K562 (cell line): ENCODE results near the gene HSD17B1. TPM values are rescaled to one million over a fixed set of nuclear protein-coding genes. Genes with fewer than 3 reads are reported as not detected.

ENCODE experiments used
- ARID3B ChIP-seq: fragments of 250-450 bp; sonication (Bioruptor Pico); IDR thresholded peaks from 2 replicates; pipeline ENCODE4 v1.4.0; 2020; ENCODE audit warnings: borderline replicate concordance
- BACH1 ChIP-seq: fragments of 200-800 bp; sonication (Bioruptor generic); IDR thresholded peaks from 2 replicates; pipeline ENCODE4 v1.6.1; 2016; ENCODE audit warnings: missing genetic modification characterization, missing compliant biosample characterization
- BRD4 ChIP-seq: fragments of 200-600 bp; sonication (generic); IDR thresholded peaks from 2 replicates; pipeline ENCODE4 v1.6.1; 2017; ENCODE audit warnings: inconsistent platforms
- CREB1 ChIP-seq, 2 experiments: sonication (generic) in 1 of 2; formaldehyde crosslinking in 1 of 2; IDR thresholded peaks; 2 replicates each; pipeline versions ENCODE4 v1.6.1 to v1.8.0; 2012 to 2022; ENCODE audit warnings: inconsistent platforms in 1 of 2, mild to moderate bottlenecking in 1 of 2, missing genetic modification reagents in 1 of 2, moderate library complexity in 1 of 2
- HDGF ChIP-seq: fragments of 450-650 bp; IDR thresholded peaks from 2 replicates; pipeline ENCODE4 v1.6.1; 2016
- MYNN ChIP-seq, 2 experiments: sonication (generic); formaldehyde crosslinking in 1 of 2; IDR thresholded peaks; 2 replicates each; pipeline versions ENCODE4 v1.5.0 to v1.6.1; 2016 to 2020; ENCODE audit warnings: antibody characterized with exemption in 1 of 2, missing genetic modification reagents in 1 of 2
- POLR2AphosphoS2 ChIP-seq: IDR thresholded peaks from 2 replicates; pipeline ENCODE4 v1.6.1; 2012; ENCODE audit warnings: low read length, improper control_type of control experiment
- RAD51 ChIP-seq: fragments of 450-650 bp; IDR thresholded peaks from 2 replicates; pipeline ENCODE4 v1.7.1; 2016; ENCODE audit warnings: low read depth, mild to moderate bottlenecking, borderline replicate concordance
- SPI1 ChIP-seq: IDR thresholded peaks from 2 replicates; pipeline ENCODE4 v1.6.1; 2011; ENCODE audit warnings: low read depth, low read length, control low read depth, borderline replicate concordance
- XRCC5 ChIP-seq: fragments of 200-400 bp; formaldehyde crosslinking; IDR thresholded peaks from 2 replicates; pipeline ENCODE4 v1.6.1; 2017; ENCODE audit warnings: low read depth, mild to moderate bottlenecking, low read length
- polyA plus RNA-seq, 8 experiments: library from polyadenylated mRNA; depleted of rRNA in 4 of 8; stranded (reverse) in 5 of 8; unstranded in 3 of 8; fragments of >200 nt; fragmentation: Nextera tagmentation in 2 of 8; fragmentation: Illumina TruSeq in 1 of 8; extraction: Ambion mirVana in 2 of 8; extraction: Trizol in 1 of 8; gene quantifications; 2 replicates each; pipeline versions ENCODE4 v1.2.1 to v1.2.3, GENCODE V29; 2011 to 2014; ENCODE audit warnings: inconsistent platforms in 1 of 8, missing spikeins in 1 of 8
- total RNA-seq, 7 experiments: library from RNA; depleted of rRNA in 6 of 7; stranded (reverse); fragments of >200 nt in 6 of 7; fragmentation: Illumina TruSeq in 2 of 7; extraction: Trizol in 2 of 7; gene quantifications; 2 replicates each; pipeline versions ENCODE4 v1.2.1 to v1.2.3, GENCODE V29; 2011 to 2021; ENCODE audit warnings: low replicate concordance in 1 of 7
- TF ChIP-seq, protein P1 (sequence below): fragments of 200-600 bp; sonication (generic); IDR thresholded peaks from one replicate; pipeline ENCODE4 v1.6.1; 2012; ENCODE audit warnings: mild to moderate bottlenecking, low read depth, low read length, inconsistent platforms
- TF ChIP-seq, protein P2 (sequence below): sonication (generic); formaldehyde crosslinking; IDR thresholded peaks from 2 replicates; pipeline ENCODE4 v1.4.0; 2020; ENCODE audit warnings: mild to moderate bottlenecking, missing genetic modification reagents

HSD17B1 gene
- total and polyA plus RNA-seq, 9 of the 15 experiments (the other 6 are each of a cell fraction or from before 2014, with no cell fraction given), result 0.55 to 21.1 (median 3.6) TPM

DNA sequence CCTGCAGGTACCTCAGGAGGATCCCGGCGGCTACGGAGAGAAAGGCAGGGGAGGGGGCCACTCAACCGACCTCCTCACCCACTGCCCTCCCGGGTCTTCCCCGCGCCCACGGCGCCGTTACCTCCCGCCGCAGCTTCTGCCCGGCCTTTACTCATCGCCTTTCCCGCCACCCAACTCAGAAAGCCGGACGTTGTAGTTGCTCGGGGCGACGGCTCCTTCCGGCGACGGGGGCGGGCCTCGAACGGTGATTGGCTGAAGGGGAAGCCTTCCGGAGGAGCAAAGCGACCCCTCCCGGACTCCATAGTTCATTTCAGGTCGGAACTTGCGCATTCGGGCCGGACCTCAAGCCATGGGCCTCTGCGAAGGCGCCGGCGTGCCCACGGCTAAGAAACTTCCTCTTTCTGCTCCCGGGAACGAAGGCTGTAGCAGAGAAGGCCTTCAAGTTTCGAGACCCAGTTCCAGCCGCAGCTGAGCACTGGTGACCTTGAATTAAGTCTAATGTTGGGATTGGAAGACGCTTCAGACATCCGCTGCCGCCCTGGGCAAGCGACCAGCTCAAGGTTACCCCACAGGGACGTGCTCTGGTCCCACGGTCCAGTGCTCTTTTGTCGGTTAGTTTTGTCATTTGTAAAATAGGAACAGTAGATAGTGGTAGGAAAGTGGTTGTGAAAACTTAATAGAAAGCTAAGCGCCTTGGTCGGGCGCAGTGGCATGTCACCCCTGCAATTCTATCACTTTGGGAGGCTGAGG, 25.0 kb downstream of the HSD17B1 start, which contains the start of gene PSMC3IP (continued):
- TF ChIP-seq MYNN (IDR thresholded peaks at IDR 0.05) (peak; percentile 55; the same call in 1 of the 2 replicates), MYNN (CRISPR knock-in tag; IDR thresholded peaks at IDR 0.05) (no peak), SPI1 (peak; percentile 27; the same call in 1 of the 2 replicates), BACH1 (tag) (0 out of 2 replicates have a peak, but pooled peaks have one; percentile 41), BRD4 (peak; percentile 79; the same call in 1 of the 2 replicates), HDGF (no peak), CREB1 (IDR thresholded peaks at IDR 0.05) (peak; percentile 66), CREB1 (CRISPR knock-in tag; IDR thresholded peaks at IDR 0.05) (peak; percentile 57), POLR2AphosphoS2 (peak; percentile 93; the same call in 1 of the 2 replicates), RAD51 (0 out of 2 replicates have a peak, but pooled peaks have one; percentile 5), XRCC5 (peak; percentile 86), ARID3B (CRISPR knock-in tag) (no peak)
- TF ChIP-seq, protein P1, sequence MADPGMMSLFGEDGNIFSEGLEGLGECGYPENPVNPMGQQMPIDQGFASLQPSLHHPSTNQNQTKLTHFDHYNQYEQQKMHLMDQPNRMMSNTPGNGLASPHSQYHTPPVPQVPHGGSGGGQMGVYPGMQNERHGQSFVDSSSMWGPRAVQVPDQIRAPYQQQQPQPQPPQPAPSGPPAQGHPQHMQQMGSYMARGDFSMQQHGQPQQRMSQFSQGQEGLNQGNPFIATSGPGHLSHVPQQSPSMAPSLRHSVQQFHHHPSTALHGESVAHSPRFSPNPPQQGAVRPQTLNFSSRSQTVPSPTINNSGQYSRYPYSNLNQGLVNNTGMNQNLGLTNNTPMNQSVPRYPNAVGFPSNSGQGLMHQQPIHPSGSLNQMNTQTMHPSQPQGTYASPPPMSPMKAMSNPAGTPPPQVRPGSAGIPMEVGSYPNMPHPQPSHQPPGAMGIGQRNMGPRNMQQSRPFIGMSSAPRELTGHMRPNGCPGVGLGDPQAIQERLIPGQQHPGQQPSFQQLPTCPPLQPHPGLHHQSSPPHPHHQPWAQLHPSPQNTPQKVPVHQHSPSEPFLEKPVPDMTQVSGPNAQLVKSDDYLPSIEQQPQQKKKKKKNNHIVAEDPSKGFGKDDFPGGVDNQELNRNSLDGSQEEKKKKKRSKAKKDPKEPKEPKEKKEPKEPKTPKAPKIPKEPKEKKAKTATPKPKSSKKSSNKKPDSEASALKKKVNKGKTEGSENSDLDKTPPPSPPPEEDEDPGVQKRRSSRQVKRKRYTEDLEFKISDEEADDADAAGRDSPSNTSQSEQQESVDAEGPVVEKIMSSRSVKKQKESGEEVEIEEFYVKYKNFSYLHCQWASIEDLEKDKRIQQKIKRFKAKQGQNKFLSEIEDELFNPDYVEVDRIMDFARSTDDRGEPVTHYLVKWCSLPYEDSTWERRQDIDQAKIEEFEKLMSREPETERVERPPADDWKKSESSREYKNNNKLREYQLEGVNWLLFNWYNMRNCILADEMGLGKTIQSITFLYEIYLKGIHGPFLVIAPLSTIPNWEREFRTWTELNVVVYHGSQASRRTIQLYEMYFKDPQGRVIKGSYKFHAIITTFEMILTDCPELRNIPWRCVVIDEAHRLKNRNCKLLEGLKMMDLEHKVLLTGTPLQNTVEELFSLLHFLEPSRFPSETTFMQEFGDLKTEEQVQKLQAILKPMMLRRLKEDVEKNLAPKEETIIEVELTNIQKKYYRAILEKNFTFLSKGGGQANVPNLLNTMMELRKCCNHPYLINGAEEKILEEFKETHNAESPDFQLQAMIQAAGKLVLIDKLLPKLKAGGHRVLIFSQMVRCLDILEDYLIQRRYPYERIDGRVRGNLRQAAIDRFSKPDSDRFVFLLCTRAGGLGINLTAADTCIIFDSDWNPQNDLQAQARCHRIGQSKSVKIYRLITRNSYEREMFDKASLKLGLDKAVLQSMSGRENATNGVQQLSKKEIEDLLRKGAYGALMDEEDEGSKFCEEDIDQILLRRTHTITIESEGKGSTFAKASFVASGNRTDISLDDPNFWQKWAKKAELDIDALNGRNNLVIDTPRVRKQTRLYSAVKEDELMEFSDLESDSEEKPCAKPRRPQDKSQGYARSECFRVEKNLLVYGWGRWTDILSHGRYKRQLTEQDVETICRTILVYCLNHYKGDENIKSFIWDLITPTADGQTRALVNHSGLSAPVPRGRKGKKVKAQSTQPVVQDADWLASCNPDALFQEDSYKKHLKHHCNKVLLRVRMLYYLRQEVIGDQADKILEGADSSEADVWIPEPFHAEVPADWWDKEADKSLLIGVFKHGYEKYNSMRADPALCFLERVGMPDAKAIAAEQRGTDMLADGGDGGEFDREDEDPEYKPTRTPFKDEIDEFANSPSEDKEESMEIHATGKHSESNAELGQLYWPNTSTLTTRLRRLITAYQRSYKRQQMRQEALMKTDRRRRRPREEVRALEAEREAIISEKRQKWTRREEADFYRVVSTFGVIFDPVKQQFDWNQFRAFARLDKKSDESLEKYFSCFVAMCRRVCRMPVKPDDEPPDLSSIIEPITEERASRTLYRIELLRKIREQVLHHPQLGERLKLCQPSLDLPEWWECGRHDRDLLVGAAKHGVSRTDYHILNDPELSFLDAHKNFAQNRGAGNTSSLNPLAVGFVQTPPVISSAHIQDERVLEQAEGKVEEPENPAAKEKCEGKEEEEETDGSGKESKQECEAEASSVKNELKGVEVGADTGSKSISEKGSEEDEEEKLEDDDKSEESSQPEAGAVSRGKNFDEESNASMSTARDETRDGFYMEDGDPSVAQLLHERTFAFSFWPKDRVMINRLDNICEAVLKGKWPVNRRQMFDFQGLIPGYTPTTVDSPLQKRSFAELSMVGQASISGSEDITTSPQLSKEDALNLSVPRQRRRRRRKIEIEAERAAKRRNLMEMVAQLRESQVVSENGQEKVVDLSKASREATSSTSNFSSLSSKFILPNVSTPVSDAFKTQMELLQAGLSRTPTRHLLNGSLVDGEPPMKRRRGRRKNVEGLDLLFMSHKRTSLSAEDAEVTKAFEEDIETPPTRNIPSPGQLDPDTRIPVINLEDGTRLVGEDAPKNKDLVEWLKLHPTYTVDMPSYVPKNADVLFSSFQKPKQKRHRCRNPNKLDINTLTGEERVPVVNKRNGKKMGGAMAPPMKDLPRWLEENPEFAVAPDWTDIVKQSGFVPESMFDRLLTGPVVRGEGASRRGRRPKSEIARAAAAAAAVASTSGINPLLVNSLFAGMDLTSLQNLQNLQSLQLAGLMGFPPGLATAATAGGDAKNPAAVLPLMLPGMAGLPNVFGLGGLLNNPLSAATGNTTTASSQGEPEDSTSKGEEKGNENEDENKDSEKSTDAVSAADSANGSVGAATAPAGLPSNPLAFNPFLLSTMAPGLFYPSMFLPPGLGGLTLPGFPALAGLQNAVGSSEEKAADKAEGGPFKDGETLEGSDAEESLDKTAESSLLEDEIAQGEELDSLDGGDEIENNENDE, result no peak
- TF ChIP-seq, protein P2, sequence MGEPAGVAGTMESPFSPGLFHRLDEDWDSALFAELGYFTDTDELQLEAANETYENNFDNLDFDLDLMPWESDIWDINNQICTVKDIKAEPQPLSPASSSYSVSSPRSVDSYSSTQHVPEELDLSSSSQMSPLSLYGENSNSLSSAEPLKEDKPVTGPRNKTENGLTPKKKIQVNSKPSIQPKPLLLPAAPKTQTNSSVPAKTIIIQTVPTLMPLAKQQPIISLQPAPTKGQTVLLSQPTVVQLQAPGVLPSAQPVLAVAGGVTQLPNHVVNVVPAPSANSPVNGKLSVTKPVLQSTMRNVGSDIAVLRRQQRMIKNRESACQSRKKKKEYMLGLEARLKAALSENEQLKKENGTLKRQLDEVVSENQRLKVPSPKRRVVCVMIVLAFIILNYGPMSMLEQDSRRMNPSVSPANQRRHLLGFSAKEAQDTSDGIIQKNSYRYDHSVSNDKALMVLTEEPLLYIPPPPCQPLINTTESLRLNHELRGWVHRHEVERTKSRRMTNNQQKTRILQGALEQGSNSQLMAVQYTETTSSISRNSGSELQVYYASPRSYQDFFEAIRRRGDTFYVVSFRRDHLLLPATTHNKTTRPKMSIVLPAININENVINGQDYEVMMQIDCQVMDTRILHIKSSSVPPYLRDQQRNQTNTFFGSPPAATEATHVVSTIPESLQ, result peak; percentile 89
